Omental fat pad (tissue), 4 donors: ENCODE data around the gene MELK. TPM values are rescaled to one million over a fixed set of nuclear protein-coding genes. Genes with fewer than 3 reads are reported as not detected.
"Not testable (repeated sequence)": the region's sequence is repeated elsewhere in the genome, so short reads cannot be mapped to it uniquely, and the experiment has no call there.

Source experiments
- ATAC-seq: fragments of 150-250 bp; one replicate; pipeline ENCODE4 v1.9.1; 2016; ENCODE audit warnings: mild to moderate bottlenecking, moderate library complexity; ENCODE audit not compliant: low FRiP score
- DNase-seq: peaks from one replicate; pipeline ENCODE4 v3.0.0-alpha.2; 2019; ENCODE audit warnings: low spot score
- total RNA-seq, 4 donors: library from RNA; depleted of rRNA; stranded (reverse); fragments of >200 nt; gene quantifications; one replicate each; pipeline ENCODE4 v1.1.0, GENCODE V29; 2016
- TF ChIP-seq, protein P1 (sequence below), 3 donors: fragments of 450-650 bp; IDR thresholded peaks; one replicate each; pipeline ENCODE4 v1.5.1; 2016 to 2017; ENCODE audit warnings: antibody characterized with exemption in 3 of 3, mild to moderate bottlenecking in 3 of 3, moderate library complexity in 2 of 3

Gene MELK
- total RNA-seq, 4 donors from 2014 or later: 0.37 to 2.6 (median 0.56) TPM; not detected in 1

DNA sequence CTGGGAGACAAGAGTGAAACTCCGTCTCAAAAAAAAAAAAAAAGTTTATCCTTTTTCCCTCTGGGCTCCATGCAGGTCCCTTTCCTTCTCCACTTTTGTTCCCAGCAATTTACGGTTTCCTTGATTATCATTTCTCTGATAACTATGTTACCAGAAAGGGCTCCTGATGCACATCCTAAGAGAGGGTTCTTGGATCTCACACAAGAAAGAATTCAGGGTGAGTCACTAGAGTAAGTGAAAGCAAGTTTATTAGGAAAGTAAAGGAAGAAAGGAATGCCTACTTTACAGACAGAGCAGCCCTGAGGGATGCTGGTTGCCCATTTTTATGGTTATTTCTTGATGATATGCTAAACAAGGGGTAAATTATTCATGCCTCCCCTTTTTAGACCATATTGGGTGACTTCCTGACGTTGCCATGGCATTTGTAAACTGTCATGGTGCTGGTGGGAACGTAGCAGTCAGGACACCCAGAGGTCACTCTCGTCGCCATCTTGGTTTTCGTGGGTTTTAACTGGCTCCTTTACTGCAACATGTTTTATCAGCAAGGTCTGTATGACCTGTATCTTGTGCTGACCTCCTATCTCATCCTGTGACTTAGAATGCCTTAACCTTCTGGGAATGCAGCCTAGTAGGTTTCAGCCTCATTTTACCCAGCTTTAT lies 13.5 kb upstream of the MELK start:
- TF ChIP-seq, protein P1, sequence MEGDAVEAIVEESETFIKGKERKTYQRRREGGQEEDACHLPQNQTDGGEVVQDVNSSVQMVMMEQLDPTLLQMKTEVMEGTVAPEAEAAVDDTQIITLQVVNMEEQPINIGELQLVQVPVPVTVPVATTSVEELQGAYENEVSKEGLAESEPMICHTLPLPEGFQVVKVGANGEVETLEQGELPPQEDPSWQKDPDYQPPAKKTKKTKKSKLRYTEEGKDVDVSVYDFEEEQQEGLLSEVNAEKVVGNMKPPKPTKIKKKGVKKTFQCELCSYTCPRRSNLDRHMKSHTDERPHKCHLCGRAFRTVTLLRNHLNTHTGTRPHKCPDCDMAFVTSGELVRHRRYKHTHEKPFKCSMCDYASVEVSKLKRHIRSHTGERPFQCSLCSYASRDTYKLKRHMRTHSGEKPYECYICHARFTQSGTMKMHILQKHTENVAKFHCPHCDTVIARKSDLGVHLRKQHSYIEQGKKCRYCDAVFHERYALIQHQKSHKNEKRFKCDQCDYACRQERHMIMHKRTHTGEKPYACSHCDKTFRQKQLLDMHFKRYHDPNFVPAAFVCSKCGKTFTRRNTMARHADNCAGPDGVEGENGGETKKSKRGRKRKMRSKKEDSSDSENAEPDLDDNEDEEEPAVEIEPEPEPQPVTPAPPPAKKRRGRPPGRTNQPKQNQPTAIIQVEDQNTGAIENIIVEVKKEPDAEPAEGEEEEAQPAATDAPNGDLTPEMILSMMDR (IDR thresholded peaks at IDR 0.05): no peak
- no peak for DNase-seq
- no peak for ATAC-seq

DNA sequence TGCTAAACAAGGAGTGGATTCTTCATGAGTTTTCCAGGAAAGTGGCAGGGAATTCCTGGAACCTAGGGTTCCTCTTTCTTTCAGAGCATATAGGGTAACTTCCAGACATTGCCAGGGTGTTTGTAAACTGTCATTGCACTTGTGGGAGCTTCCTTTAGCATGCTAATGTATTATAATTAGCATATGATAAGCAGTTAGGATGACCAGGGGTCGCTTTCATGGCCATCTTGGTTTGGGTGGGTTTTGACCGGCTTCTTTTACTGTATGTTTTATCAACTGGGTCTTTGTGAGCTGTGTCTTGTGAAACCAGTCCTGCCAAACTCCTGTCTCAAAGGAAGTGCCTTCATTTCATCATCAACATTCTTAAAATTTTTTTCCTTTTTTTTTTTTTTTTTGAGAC lies 11.9 kb upstream of the MELK start:
- TF ChIP-seq, protein P1 (IDR thresholded peaks at IDR 0.05): no peak
- no peak for ATAC-seq
- no peak for DNase-seq

DNA sequence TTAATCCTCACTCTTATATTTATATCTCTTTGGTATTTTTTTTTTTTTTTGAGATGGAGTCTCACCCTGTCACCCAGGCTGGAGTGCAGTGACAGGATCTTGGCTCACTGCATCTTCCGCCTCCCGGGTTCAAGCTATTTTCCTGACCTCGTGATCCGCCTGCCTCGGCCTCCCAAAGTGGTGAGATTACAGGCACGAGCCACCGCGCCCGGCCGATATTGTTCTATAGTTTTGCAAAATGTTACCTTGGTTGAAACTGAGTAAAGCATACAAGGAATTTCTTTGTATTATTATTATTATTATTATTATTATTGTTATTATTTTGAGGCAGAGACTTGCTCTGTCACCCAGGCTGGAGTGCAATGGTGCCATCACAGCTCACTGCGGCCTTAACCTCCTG lies 9.9 kb upstream of the MELK start:
- not testable (repeated sequence) for ATAC-seq

DNA sequence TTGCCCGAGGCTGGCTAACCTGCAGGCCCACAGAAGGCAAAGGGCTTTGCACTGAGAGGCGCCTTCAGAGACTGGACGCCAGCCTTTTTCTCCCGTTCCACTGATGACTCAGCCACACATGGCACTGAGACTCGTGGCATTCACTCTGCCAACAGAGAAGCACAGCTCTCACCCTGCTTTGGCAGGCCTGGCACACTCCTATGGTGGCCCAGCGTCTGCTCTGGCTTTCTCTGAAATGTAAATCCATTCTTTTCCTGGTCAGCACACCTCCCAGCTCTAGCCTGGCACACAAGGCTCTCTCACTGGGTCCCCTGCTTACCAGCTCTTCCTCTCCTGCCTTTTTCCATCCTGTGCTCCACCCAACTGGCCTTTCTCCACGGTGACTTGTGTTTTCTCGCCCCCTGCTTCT lies 5.9 kb upstream of the MELK start:
- DNase-seq: no peak
- ATAC-seq: peak; percentile 87
- TF ChIP-seq, protein P1 (IDR thresholded peaks at IDR 0.05): no peak

More for the DNA sequence above, 9.9 kb upstream of the MELK start:
- DNase-seq: not testable (repeated sequence)

DNA sequence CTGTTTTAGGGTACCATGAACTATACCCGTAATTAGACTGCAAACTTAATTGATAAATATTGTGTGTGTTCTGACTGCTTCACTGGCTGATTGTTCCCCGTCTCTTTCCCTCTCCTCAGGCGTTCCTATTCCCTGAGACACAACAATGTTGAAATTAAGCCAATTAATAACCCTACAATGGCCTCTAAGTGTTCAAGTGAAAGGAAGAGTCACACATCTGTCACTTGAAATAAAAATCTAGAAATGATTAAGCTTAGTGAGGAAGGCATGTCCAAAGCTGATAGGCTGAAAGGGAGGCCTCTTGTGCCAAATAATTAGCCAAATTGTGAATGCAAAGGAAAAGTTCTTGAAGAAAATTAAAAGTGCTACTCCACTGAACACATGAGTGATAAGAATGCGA lies 4.0 kb upstream of the MELK start:
- not testable (repeated sequence) for DNase-seq, ATAC-seq

DNA sequence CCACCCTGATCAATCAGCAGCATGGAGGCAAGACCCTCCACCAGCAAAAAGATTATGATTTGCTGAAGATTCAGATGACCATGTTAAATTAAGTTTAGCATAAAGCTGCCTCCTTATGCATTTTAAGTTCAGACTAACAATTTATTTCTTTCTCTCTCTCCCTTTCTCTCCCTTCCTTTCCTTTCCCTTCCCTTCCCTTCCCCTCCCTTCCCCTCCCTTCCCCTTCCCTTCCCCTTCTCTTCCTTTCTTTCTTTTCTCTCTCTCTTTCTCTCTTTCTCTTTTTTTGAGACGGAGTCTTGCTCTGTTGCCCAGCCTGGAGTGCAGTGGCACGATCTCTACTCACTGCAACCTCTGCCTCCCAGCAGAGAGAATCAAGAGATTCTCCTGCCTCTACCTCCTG lies 1.4 kb upstream of the MELK start:
- TF ChIP-seq, protein P1 (IDR thresholded peaks at IDR 0.05): no peak
- ATAC-seq (no peak), DNase-seq (no peak)

DNA sequence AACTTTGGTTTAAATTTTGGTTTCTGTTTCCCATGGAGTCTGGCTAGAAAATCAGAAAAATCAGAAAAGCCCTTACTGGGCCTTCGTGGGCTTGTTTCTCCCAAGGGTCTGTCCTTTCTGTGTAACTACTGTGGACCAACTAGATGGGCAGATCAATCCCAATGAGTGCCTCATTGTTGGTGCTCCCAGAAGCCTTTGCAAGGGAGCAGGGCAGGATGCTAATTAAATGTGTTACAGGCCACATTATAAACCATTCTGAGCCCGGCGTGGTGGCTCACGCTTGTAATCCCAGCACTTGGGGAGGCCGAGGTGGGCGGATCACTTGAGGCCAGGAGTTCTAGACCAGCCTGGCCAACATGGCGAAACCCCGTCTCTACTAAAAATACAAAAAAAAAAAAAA lies 1.4 kb downstream of the MELK start:
- DNase-seq, ATAC-seq: not testable (repeated sequence)

DNA sequence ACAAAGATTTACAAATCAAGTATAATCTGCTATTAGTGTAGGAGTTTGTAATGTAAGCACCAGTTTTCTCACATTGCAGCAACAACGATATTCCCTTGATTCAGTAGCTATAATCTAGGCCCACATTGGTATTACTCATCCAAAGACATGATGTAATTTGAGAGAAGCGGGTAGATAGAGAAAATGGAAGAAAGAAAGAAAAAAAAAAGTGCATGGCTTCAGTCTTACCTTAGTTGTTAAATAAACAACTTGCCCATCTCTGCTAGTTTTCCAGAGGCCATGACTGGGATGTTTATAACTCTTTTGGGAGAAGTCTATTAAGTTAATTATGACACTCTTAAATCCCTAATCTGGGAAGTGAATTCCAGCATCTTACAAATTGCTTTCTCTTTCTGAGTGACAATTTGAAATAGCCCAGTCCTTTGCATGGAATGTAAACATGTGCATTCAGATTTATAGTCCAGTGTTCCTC lies 2.8 kb downstream of the MELK start:
- TF ChIP-seq, protein P1 (IDR thresholded peaks at IDR 0.05): no peak
- DNase-seq: no peak
- ATAC-seq: no peak

DNA sequence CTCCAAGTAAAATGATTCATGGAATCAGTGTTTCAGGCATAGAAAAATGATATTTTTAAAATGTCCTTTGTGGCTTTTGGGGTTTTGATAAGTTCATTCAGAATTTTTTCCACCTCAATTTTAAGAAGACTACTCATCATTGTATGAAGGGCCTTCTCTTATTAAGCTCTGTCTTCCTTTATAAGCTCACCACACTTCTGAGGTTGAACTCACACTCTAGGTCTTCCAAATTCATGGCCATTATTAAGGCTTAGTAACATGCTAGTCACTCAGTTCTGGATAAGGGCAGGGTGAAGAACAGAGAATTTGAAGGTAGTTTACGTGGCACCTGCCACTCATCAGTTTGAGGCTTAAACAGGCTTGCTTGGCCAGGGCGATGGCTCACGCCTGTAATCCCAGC lies 4.2 kb downstream of the MELK start:
- DNase-seq (no peak), ATAC-seq (no peak)
- TF ChIP-seq, protein P1 (IDR thresholded peaks at IDR 0.05): no peak
